ENCODE measurements around the gene SCAMP2.

The SCAMP2 gene

GRCh38 chr15:74816624-74817369 is 56.4 kb downstream of the SCAMP2 start:
- no peak for DNase-seq (ENCODE audit: low read depth)

- DNase-seq (ENCODE audit: low read depth) = no peak
Measured at GRCh38 chr15:74815961-74816360, 57.2 kb downstream of the SCAMP2 start.

- no peak for DNase-seq (ENCODE audit: low read depth)
Measured at GRCh38 chr15:74815121-74815934, 57.8 kb downstream of the SCAMP2 start.

- DNase-seq (ENCODE audit: low read depth) = no peak
Measured at GRCh38 chr15:74812533-74812932, 60.6 kb downstream of the SCAMP2 start, which contains the start of gene LMAN1L. Gene LMAN1L (plus strand): TSS chr15:74812835. CDS start chr15:74812855, 20 bp downstream.

- no peak for DNase-seq (ENCODE audit: low read depth)
Measured at GRCh38 chr15:74809956-74810355, 63.2 kb downstream of the SCAMP2 start.

GRCh38 chr15:74809242-74809641 is 63.9 kb downstream of the SCAMP2 start:
- DNase-seq (ENCODE audit: low read depth) = no peak

GRCh38 chr15:74808840-74809229 is 64.3 kb downstream of the SCAMP2 start:
- DNase-seq (ENCODE audit: low read depth) = no peak

GRCh38 chr15:74808078-74808839 is 64.9 kb downstream of the SCAMP2 start:
- DNase-seq (ENCODE audit: low read depth) = no peak

GRCh38 chr15:74807282-74807681 is 65.9 kb downstream of the SCAMP2 start:
- no peak for DNase-seq (ENCODE audit: low read depth)

- no peak for DNase-seq (ENCODE audit: low read depth)
Measured at GRCh38 chr15:74804935-74805334, 68.2 kb downstream of the SCAMP2 start.

GRCh38 chr15:74802862-74803447 is 70.2 kb downstream of the SCAMP2 start:
- no peak for DNase-seq (ENCODE audit: low read depth)

GRCh38 chr15:74802290-74802689 is 70.9 kb downstream of the SCAMP2 start:
- no peak for DNase-seq (ENCODE audit: low read depth)

- no peak for DNase-seq (ENCODE audit: low read depth)
Measured at GRCh38 chr15:74801311-74801997, 71.7 kb downstream of the SCAMP2 start.

GRCh38 chr15:74800559-74801094 is 72.5 kb downstream of the SCAMP2 start:
- no peak for DNase-seq (ENCODE audit: low read depth)

- peak; percentile 63 for DNase-seq (ENCODE audit: low read depth)
Measured at GRCh38 chr15:74799856-74800558, 73.2 kb downstream of the SCAMP2 start.

- DNase-seq (ENCODE audit: low read depth) = no peak
Measured at GRCh38 chr15:74799255-74799855, 73.8 kb downstream of the SCAMP2 start.

- DNase-seq (ENCODE audit: low read depth) = no peak
Measured at GRCh38 chr15:74798388-74799254, 74.5 kb downstream of the SCAMP2 start.

- no peak for DNase-seq (ENCODE audit: low read depth)
Measured at GRCh38 chr15:74795966-74796625, 77.1 kb downstream of the SCAMP2 start.

- no peak for DNase-seq (ENCODE audit: low read depth)
Measured at GRCh38 chr15:74794970-74795349, 78.2 kb downstream of the SCAMP2 start.

Measured in stimulated activated CD8-positive, alpha-beta memory T cell treated with anti-CD3 and anti-CD28 coated beads, Interleukin-7, amount 100 ng/mL, for 24 hours (primary cell).